ENCODE results near the gene RPUSD4. TPM values are rescaled to one million over a fixed set of nuclear protein-coding genes. Genes with fewer than 3 reads are reported as not detected.

The RPUSD4 gene
- total RNA-seq, 1 experiment from 2014 or later = 25.1 TPM

- ChIA-PET POLR2A (ENCODE audit: unreplicated experiment) (interaction anchor here (0.6 kb wide), 1 partner anchor 698 kb away, joined by 4 read pairs; no protein-coding TSS in a partner anchor), CTCF (no interaction called here)
- no peaks in the 10 kb centered on the region for H4K20me1 ChIP-seq (ENCODE audit: insufficient read depth)
- no peaks in the 10 kb centered on the region for H3K79me2 ChIP-seq (ENCODE audit: low read depth)
- no peak overlapping the region for H3K27ac ChIP-seq
- no peaks in the 10 kb centered on the region for H3F3A ChIP-seq (ENCODE audit: insufficient read depth, low read depth)
- H3K9me3 ChIP-seq (ENCODE audit: insufficient read depth, low read depth) = no peaks in the 10 kb centered on the region
- H3K27me3 ChIP-seq (ENCODE audit: insufficient read depth, low read depth) = no peaks in the 10 kb centered on the region
- no peak overlapping the region for H3K4me3 ChIP-seq
- TF ChIP-seq CTCF (conservative IDR thresholded peaks at IDR 0.05) = no peak
- no peak for TF ChIP-seq EZH2 (IDR thresholded peaks at IDR 0.05; ENCODE audit: low read depth)
- no peaks in the 10 kb centered on the region for H3K4me1 ChIP-seq (replicated peaks; ENCODE audit: insufficient read depth)
- H3K9me2 ChIP-seq (ENCODE audit: insufficient read depth) = no peaks in the 10 kb centered on the region
- H3K36me3 ChIP-seq (ENCODE audit: low read depth) = no peaks in the 10 kb centered on the region
- no peak overlapping the region for H3K4me2 ChIP-seq
- H2AFZ ChIP-seq = no peak overlapping the region
- DNase-seq = no peak
- intact Hi-C loops (cut with micrococcal nuclease; ENCODE audit: unreplicated experiment) = no loop called here
- BruUV-seq (replicated peaks) = no TSS peak
These were observed 36.6 kb downstream of the RPUSD4 start for GRCh38 chr11:126174816-126175215.

GRCh38 chr11:126173257-126173656 is 38.2 kb downstream of the RPUSD4 start:
- Histone ChIP-seq H3K9me2 (ENCODE audit: insufficient read depth) (no peaks in the 10 kb centered on the region), H2AFZ (no peak overlapping the region), H3K4me1 (replicated peaks; ENCODE audit: insufficient read depth) (no peaks in the 10 kb centered on the region), H3K79me2 (ENCODE audit: low read depth) (no peaks in the 10 kb centered on the region), H3K4me2 (no peak overlapping the region), H3K4me3 (no peak overlapping the region), H4K20me1 (ENCODE audit: insufficient read depth) (no peaks in the 10 kb centered on the region), H3K36me3 (ENCODE audit: low read depth) (no peaks in the 10 kb centered on the region), H3F3A (ENCODE audit: insufficient read depth, low read depth) (no peaks in the 10 kb centered on the region), H3K27ac (no peak overlapping the region), H3K9me3 (ENCODE audit: insufficient read depth, low read depth) (no peaks in the 10 kb centered on the region), H3K27me3 (ENCODE audit: insufficient read depth, low read depth) (no peaks in the 10 kb centered on the region)
- BruUV-seq (replicated peaks) = no TSS peak
- TF ChIP-seq CTCF (conservative IDR thresholded peaks at IDR 0.05) = no peak
- TF ChIP-seq EZH2 (IDR thresholded peaks at IDR 0.05; ENCODE audit: low read depth) = no peak
- DNase-seq = no peak
- ChIA-PET CTCF (no interaction called here), POLR2A (ENCODE audit: unreplicated experiment) (no interaction called here)
- intact Hi-C loops (cut with micrococcal nuclease; ENCODE audit: unreplicated experiment) = no loop called here

GRCh38 chr11:126172596-126173038 is 38.8 kb downstream of the RPUSD4 start:
- no peak for DNase-seq
- Histone ChIP-seq H3K9me2 (ENCODE audit: insufficient read depth) (no peaks in the 10 kb centered on the region), H3K4me3 (no peak overlapping the region), H2AFZ (no peak overlapping the region), H3K4me2 (no peak overlapping the region), H3K9me3 (ENCODE audit: insufficient read depth, low read depth) (no peaks in the 10 kb centered on the region), H3K36me3 (ENCODE audit: low read depth) (no peaks in the 10 kb centered on the region), H3K27ac (no peak overlapping the region), H3K27me3 (ENCODE audit: insufficient read depth, low read depth) (no peaks in the 10 kb centered on the region), H3K79me2 (ENCODE audit: low read depth) (no peaks in the 10 kb centered on the region), H4K20me1 (ENCODE audit: insufficient read depth) (no peaks in the 10 kb centered on the region), H3F3A (ENCODE audit: insufficient read depth, low read depth) (no peaks in the 10 kb centered on the region), H3K4me1 (replicated peaks; ENCODE audit: insufficient read depth) (no peaks in the 10 kb centered on the region)
- no TSS peak for BruUV-seq (replicated peaks)
- CTCF ChIA-PET = no interaction called here
- TF ChIP-seq CTCF (conservative IDR thresholded peaks at IDR 0.05) (no peak), EZH2 (IDR thresholded peaks at IDR 0.05; ENCODE audit: low read depth) (no peak)
- POLR2A ChIA-PET (ENCODE audit: unreplicated experiment) = no interaction called here
- intact Hi-C loops (cut with micrococcal nuclease; ENCODE audit: unreplicated experiment) = no loop called here

Measured in PC-9 (cell line).